ENCODE data around the gene KLK12. TPM values are rescaled to one million over a fixed set of nuclear protein-coding genes. Genes with fewer than 3 reads are reported as not detected.

Gene KLK12
- under 1 TPM in 1 of 8 experiments, not detected in 7; 0.43 TPM for total RNA-seq

GRCh38 chr19:51034704-51035103 is at the start of gene KLK12:
Gene KLK12 (minus strand): TSS chr19:51035002. CDS start chr19:51034621, 381 bp downstream.
- in situ Hi-C loops (cut with MboI; ENCODE audit: low pct_unique_long_range_greater_than_20kb in 2 of 9, low sequenced_read_pairs in 9 of 9, unreplicated experiment in 9 of 9): no loop called here
- no peak for ATAC-seq (replicated peaks in 6 of 8)
- H3K27ac ChIP-seq: no peak within 1 kb of the TSS
- H3K4me3 ChIP-seq: no peak within 1 kb of the TSS
- H3K4me1 ChIP-seq (replicated peaks in 1 of 2): no peaks in the 10 kb centered on the region
- 1 to 77% (median 47%) methylated on average over 1 to 10 of the region's 11 CpGs; no CpG with 5 or more reads in 2 of the 10 experiments for WGBS, 10 experiments

GRCh38 chr19:51084505-51084904 is 49.7 kb upstream of the KLK12 start:
- no peak for ATAC-seq (replicated peaks in 6 of 8)
- Histone ChIP-seq H3K4me3 (no peak overlapping the region), H3K4me1 (replicated peaks in 1 of 2) (no peaks in the 10 kb centered on the region), H3K27ac (no peak overlapping the region)
- 27 to 86% (median 63%) methylated on average over 1 to 2 of the region's 7 CpGs; no CpG with 5 or more reads in 3 of the 10 experiments for WGBS, 10 experiments
- in situ Hi-C loops (cut with MboI; ENCODE audit: low pct_unique_long_range_greater_than_20kb in 2 of 9, low sequenced_read_pairs in 9 of 9, unreplicated experiment in 9 of 9): no loop called here

DNA sequence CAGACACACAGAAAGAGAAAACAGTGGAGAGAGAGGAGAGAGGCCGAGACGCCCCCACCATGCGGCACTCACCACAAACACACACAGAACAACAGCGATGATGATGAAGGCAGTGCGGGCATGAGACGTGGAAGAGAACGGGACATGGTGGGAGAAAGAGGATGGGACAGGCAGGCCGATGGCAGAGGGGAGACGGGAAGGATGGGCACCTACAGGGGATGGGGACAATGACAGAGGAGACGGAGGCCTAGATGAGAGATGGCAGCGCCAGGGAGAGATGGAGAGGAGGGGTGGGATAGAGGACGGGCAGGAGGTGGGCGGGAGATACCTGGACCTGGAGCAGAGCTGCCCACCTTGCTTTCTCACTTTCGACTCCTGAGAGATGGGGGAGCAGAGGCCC is 49.0 kb upstream of the KLK12 start:
- no peak overlapping the region for H3K4me3 ChIP-seq
- ATAC-seq (replicated peaks in 6 of 8): no peak
- H3K27ac ChIP-seq: no peak overlapping the region
- in situ Hi-C loops (cut with MboI; ENCODE audit: low pct_unique_long_range_greater_than_20kb in 2 of 9, low sequenced_read_pairs in 9 of 9, unreplicated experiment in 9 of 9): no loop called here
- no peaks in the 10 kb centered on the region for H3K4me1 ChIP-seq (replicated peaks in 1 of 2)
- WGBS, 10 experiments: 58 to 87% (median 73%) methylated on average over 3 to 6 of the region's 14 CpGs; no CpG with 5 or more reads in 4 of the 10 experiments

GRCh38 chr19:51083181-51083580 is 48.4 kb upstream of the KLK12 start:
- Histone ChIP-seq H3K4me1 (replicated peaks in 1 of 2) (no peaks in the 10 kb centered on the region), H3K4me3 (no peak overlapping the region), H3K27ac (no peak overlapping the region)
- ATAC-seq (replicated peaks in 6 of 8): peak in 1 of 8 experiments; percentile 28
- 0 to 58% (median 32%) methylated on average over 2 to 4 of the region's 4 CpGs; no CpG with 5 or more reads in 1 of the 10 experiments for WGBS, 10 experiments
- in situ Hi-C loops (cut with MboI; ENCODE audit: low pct_unique_long_range_greater_than_20kb in 2 of 9, low sequenced_read_pairs in 9 of 9, unreplicated experiment in 9 of 9): no loop called here

DNA sequence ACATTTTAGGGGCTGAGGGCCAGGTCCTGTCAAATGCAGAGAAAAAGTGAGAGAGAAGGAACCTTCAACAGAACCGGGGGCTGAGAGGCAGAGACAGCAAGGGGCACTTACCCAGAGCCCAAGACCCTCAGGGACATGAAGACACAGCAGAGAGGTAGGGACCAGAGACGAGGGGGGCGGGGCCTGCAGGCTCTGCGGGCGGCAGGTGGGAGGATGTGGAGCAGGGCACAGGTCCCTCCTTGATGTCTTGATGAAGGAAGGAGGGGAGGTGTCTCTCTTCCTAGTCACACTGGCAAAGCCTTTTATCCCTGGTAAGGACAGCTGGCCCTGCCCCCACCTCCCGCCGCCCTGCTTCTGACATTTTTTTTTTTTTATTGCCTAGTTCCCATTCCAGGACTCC is 47.8 kb upstream of the KLK12 start, which contains the start of gene KLK14:
TSS of gene KLK14 (minus strand) at position 277 of the 400 bp plus-strand sequence. CDS start at position 4, 273 bp downstream.
- in situ Hi-C loops (cut with MboI; ENCODE audit: low pct_unique_long_range_greater_than_20kb in 2 of 9, low sequenced_read_pairs in 9 of 9, unreplicated experiment in 9 of 9): no loop called here
- WGBS, 10 experiments: 20% methylated on average over 1 of the region's 7 CpGs; no CpG with 5 or more reads in 9 of the 10 experiments
- Histone ChIP-seq H3K4me1 (replicated peaks in 1 of 2) (no peaks in the 10 kb centered on the region), H3K4me3 (no peak within 1 kb of the TSS), H3K27ac (no peak within 1 kb of the TSS)
- no peak for ATAC-seq (replicated peaks in 6 of 8)

DNA sequence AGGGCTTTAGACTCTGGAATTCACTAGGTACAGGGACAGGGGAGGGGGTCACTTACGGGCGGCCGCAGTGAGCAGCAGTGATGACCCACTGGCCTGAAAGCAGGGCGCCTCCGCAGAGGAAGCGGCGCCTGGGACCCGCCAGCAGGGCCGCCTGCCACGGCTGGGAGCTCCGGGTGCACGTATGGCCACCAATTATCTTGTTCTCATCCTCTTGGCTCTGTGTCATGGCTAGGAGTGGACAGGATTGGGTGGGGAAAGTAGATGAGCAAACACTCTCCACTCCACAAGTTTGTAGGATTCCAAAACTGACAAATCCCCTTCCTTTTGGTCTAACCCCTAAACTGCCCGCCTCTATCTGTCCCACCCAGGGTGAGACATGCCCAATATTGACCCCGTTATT is 46.7 kb upstream of the KLK12 start:
- H3K4me3 ChIP-seq: no peak overlapping the region
- 64 to 84% (median 77%) methylated on average over 1 to 9 of the region's 14 CpGs; no CpG with 5 or more reads in 3 of the 10 experiments for WGBS, 10 experiments
- in situ Hi-C loops (cut with MboI; ENCODE audit: low pct_unique_long_range_greater_than_20kb in 2 of 9, low sequenced_read_pairs in 9 of 9, unreplicated experiment in 9 of 9): no loop called here
- no peak overlapping the region for H3K27ac ChIP-seq
- H3K4me1 ChIP-seq (replicated peaks in 1 of 2): no peaks in the 10 kb centered on the region
- no peak for ATAC-seq (replicated peaks in 6 of 8)

GRCh38 chr19:51079481-51080110 is 44.8 kb upstream of the KLK12 start:
- in situ Hi-C loops (cut with MboI; ENCODE audit: low pct_unique_long_range_greater_than_20kb in 2 of 9, low sequenced_read_pairs in 9 of 9, unreplicated experiment in 9 of 9): no loop called here
- H3K4me3 ChIP-seq: no peak overlapping the region
- no peak overlapping the region for H3K27ac ChIP-seq
- WGBS, 10 experiments: 50 to 100% (median 73%) methylated on average over 1 to 10 of the region's 27 CpGs; no CpG with 5 or more reads in 1 of the 10 experiments
- no peaks in the 10 kb centered on the region for H3K4me1 ChIP-seq (replicated peaks in 1 of 2)
- ATAC-seq (replicated peaks in 6 of 8): no peak

- Histone ChIP-seq H3K4me3 (no peak overlapping the region), H3K4me1 (replicated peaks in 1 of 2) (no peaks in the 10 kb centered on the region), H3K27ac (no peak overlapping the region)
- in situ Hi-C loops (cut with MboI; ENCODE audit: low pct_unique_long_range_greater_than_20kb in 2 of 9, low sequenced_read_pairs in 9 of 9, unreplicated experiment in 9 of 9): no loop called here
- no peak for ATAC-seq (replicated peaks in 6 of 8)
- 53% methylated on average over 2 of the region's 6 CpGs; no CpG with 5 or more reads in 9 of the 10 experiments for WGBS, 10 experiments
Measured at GRCh38 chr19:51078731-51079130, 43.9 kb upstream of the KLK12 start.

GRCh38 chr19:51078104-51078503 is 43.3 kb upstream of the KLK12 start:
- in situ Hi-C loops (cut with MboI; ENCODE audit: low pct_unique_long_range_greater_than_20kb in 2 of 9, low sequenced_read_pairs in 9 of 9, unreplicated experiment in 9 of 9): no loop called here
- Histone ChIP-seq H3K27ac (no peak overlapping the region), H3K4me1 (replicated peaks in 1 of 2) (no peaks in the 10 kb centered on the region), H3K4me3 (no peak overlapping the region)
- 10 to 86% (median 64%) methylated on average over 1 to 3 of the region's 6 CpGs; no CpG with 5 or more reads in 5 of the 10 experiments for WGBS, 10 experiments
- ATAC-seq (replicated peaks in 6 of 8): no peak

DNA sequence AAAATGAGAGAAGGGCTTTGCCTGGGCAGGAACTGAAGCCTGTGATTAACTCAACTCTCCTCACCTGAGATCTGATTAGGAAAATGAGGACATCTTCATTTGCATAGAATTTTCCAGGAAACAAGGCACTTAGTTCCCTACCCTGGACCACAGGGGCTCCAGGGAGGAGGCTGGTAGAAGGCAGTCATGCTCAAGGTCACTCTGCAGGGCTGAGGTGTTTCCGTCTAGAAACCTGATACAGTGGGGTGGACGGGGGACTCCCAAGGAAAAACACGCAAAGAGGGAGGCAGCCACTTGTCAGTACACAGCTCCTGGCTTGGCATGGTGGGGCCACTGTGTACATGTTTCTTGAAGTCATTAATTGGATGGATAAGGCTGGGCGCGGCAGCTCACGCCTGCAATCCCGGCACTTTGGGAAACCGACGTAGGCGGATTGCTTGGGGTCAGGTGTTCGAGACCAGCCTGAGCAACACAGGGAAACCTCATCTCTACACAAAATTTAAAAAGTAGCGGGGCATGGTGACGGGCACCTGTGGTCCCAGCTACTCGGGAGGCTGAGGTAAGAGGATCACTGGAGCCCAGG is 41.9 kb upstream of the KLK12 start:
- in situ Hi-C loops (cut with MboI; ENCODE audit: low pct_unique_long_range_greater_than_20kb in 2 of 9, low sequenced_read_pairs in 9 of 9, unreplicated experiment in 9 of 9): no loop called here
- H3K4me3 ChIP-seq: no peak overlapping the region
- no peaks in the 10 kb centered on the region for H3K4me1 ChIP-seq (replicated peaks in 1 of 2)
- H3K27ac ChIP-seq: no peak overlapping the region
- ATAC-seq (replicated peaks in 6 of 8): no peak
- 9 to 94% (median 80%) methylated on average over 1 to 13 of the region's 14 CpGs; no CpG with 5 or more reads in 1 of the 10 experiments for WGBS, 10 experiments

GRCh38 chr19:51075998-51076397 is 41.2 kb upstream of the KLK12 start:
- Histone ChIP-seq H3K4me3 (no peak overlapping the region), H3K4me1 (replicated peaks in 1 of 2) (no peaks in the 10 kb centered on the region), H3K27ac (no peak overlapping the region)
- in situ Hi-C loops (cut with MboI; ENCODE audit: low pct_unique_long_range_greater_than_20kb in 2 of 9, low sequenced_read_pairs in 9 of 9, unreplicated experiment in 9 of 9): no loop called here
- no peak for ATAC-seq (replicated peaks in 6 of 8)
- 0 to 89% (median 70%) methylated on average over 1 to 5 of the region's 5 CpGs for WGBS, 10 experiments

GRCh38 chr19:51071095-51071405 is 36.2 kb upstream of the KLK12 start:
- peak in 1 of 8 experiments; percentile 36 for ATAC-seq (replicated peaks in 6 of 8)
- Histone ChIP-seq H3K4me1 (replicated peaks in 1 of 2) (no peaks in the 10 kb centered on the region), H3K27ac (no peak overlapping the region), H3K4me3 (no peak overlapping the region)
- in situ Hi-C loops (cut with MboI; ENCODE audit: low pct_unique_long_range_greater_than_20kb in 2 of 9, low sequenced_read_pairs in 9 of 9, unreplicated experiment in 9 of 9): no loop called here
- WGBS, 10 experiments: 0 to 75% (median 51%) methylated on average over 2 to 4 of the region's 4 CpGs

DNA sequence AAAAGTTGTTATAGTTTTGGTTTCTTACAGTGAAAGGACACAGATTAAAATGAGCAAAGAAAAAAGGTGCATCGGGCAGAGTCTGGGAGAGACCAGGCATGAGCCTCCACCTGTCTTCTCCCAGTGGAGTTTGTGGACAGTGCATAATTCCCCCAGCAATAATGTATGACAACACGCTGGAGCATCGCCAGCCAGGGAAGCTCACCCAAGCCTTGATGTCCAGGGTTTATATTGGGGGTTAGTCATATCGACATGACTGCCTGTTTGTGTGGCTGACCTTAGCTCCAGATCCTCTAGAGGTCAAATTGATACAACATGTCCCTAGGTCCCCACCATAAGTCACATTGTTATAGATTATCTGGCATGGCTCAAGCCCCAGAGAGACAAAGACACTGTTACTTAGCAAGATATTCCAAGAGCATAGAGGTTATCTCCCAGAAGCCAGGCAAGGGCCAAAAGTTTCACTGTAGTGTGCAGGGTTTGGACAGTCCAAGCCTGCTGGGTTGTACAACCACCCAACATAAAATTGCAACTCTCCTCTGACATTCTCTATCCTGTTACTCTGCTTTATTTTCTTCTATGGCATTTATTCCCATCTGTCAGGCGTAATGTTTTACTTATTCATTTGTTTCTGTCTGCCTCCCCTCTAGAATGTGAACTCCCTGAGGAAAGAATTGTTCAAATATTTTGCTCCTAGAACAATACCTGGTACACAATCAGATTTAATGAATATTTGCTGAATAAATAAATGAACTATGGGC is 35.7 kb upstream of the KLK12 start:
- peak in 1 of 8 experiments; percentile 61 for ATAC-seq (replicated peaks in 6 of 8)
- Histone ChIP-seq H3K27ac (no peak overlapping the region), H3K4me3 (no peak overlapping the region), H3K4me1 (replicated peaks in 1 of 2) (no peaks in the 10 kb centered on the region)
- in situ Hi-C loops (cut with MboI; ENCODE audit: low pct_unique_long_range_greater_than_20kb in 2 of 9, low sequenced_read_pairs in 9 of 9, unreplicated experiment in 9 of 9): no loop called here
- WGBS, 10 experiments: 15 to 93% (median 63%) methylated on average over 1 to 4 of the region's 5 CpGs
